HG03066 (cell line): ENCODE results near the gene CCR5AS.
"Not testable (repeated sequence)": the region's sequence is repeated elsewhere in the genome, so short reads cannot be mapped to it uniquely, and the experiment has no call there.

Source experiments
- ATAC-seq: cut with Tn5 transposase; IDR thresholded peaks from one replicate; pipeline ENCODE4 v1.9.1; 2021; ENCODE audit warnings: low read depth; ENCODE audit not compliant: unreplicated experiment

Gene CCR5AS

GRCh38 chr3:46406788-46407611 is at the start of gene CCR5AS, which contains the start of gene CCRL2:
CCR5AS (minus strand) TSS chr3:46407066.
CCRL2 (plus strand) TSS chr3:46407259; CDS start chr3:46408080, 821 bp downstream.
- no peak for ATAC-seq

- ATAC-seq = no peak
Observed at GRCh38 chr3:46456118-46456517, 49.3 kb upstream of the CCR5AS start.

- ATAC-seq = no peak
Observed at GRCh38 chr3:46455231-46456115, 48.6 kb upstream of the CCR5AS start.

GRCh38 chr3:46454606-46455005 is 47.7 kb upstream of the CCR5AS start:
- no peak for ATAC-seq

GRCh38 chr3:46454209-46454595 is 47.3 kb upstream of the CCR5AS start:
- no peak for ATAC-seq

GRCh38 chr3:46453526-46454208 is 46.8 kb upstream of the CCR5AS start:
- no peak for ATAC-seq

- no peak for ATAC-seq
Observed at GRCh38 chr3:46449755-46450552, 43.1 kb upstream of the CCR5AS start.

- ATAC-seq = no peak
Observed at GRCh38 chr3:46448721-46449120, 41.9 kb upstream of the CCR5AS start.

- no peak for ATAC-seq
Observed at GRCh38 chr3:46447228-46447985, 40.5 kb upstream of the CCR5AS start.

GRCh38 chr3:46442576-46443530 is 36.0 kb upstream of the CCR5AS start:
- ATAC-seq = no peak

GRCh38 chr3:46440531-46441294 is 33.8 kb upstream of the CCR5AS start:
- peak; percentile 86 for ATAC-seq

- ATAC-seq = no peak
Observed at GRCh38 chr3:46438831-46439230, 32.0 kb upstream of the CCR5AS start.

- no peak for ATAC-seq
Observed at GRCh38 chr3:46435081-46435726, 28.3 kb upstream of the CCR5AS start.

GRCh38 chr3:46433841-46434240 is 27.0 kb upstream of the CCR5AS start:
- ATAC-seq = no peak

GRCh38 chr3:46433118-46433517 is 26.3 kb upstream of the CCR5AS start:
- not testable (repeated sequence) for ATAC-seq

GRCh38 chr3:46431905-46432304 is 25.0 kb upstream of the CCR5AS start:
- not testable (repeated sequence) for ATAC-seq

- ATAC-seq = not testable (repeated sequence)
Observed at GRCh38 chr3:46430879-46431278, 24.0 kb upstream of the CCR5AS start.
